Vagina (tissue), 2 donors: ENCODE measurements around the gene INPP5A. TPM values are rescaled to one million over a fixed set of nuclear protein-coding genes. Genes with fewer than 3 reads are reported as not detected.

ENCODE experiments used
- DNase-seq, 2 donors: peaks; one replicate each; pipeline ENCODE4 v3.0.0-alpha.2; 2017; ENCODE audit errors: extremely low spot score in 2 of 2
- H3K27ac ChIP-seq: fragments of 200-600 bp; sonication (generic); one replicate; pipeline ENCODE4 v1.5.1; 2019
- H3K27me3 ChIP-seq: fragments of 200-600 bp; sonication (generic); one replicate; pipeline ENCODE4 v1.5.1; 2019
- H3K36me3 ChIP-seq, 2 donors: fragments of 200-600 bp; sonication (generic); one replicate each; pipeline ENCODE4 v1.5.1; 2017 to 2019
- H3K4me1 ChIP-seq: fragments of 200-600 bp; sonication (generic); one replicate; pipeline ENCODE4 v1.5.1; 2019
- H3K4me3 ChIP-seq, 2 donors: fragments of 200-600 bp; sonication (generic); 1 replicate in 1 of 2; 2 replicates in 1 of 2; pipeline ENCODE4 v1.5.1; 2016 to 2019
- H3K9me3 ChIP-seq: fragments of 200-600 bp; sonication (generic); one replicate; pipeline ENCODE4 v1.5.1; 2019
- CTCF ChIP-seq, 3 experiments: fragments of 450-650 bp in 2 of 3; fragments of 200-600 bp in 1 of 3; sonication (generic) in 1 of 3; IDR thresholded peaks; one replicate each; pipeline ENCODE4 v1.5.1; 2017 to 2019; ENCODE audit warnings: antibody characterized with exemption in 3 of 3, mild to moderate bottlenecking in 2 of 3, moderate library complexity in 2 of 3
- POLR2A ChIP-seq, 2 donors: fragments of 450-650 bp; IDR thresholded peaks; one replicate each; pipeline ENCODE4 v1.6.1; 2017; ENCODE audit warnings: antibody characterized with exemption in 2 of 2, mild to moderate bottlenecking in 2 of 2, moderate library complexity in 2 of 2
- POLR2AphosphoS5 ChIP-seq, 2 donors: sonication (generic); formaldehyde crosslinking; IDR thresholded peaks; one replicate each; pipeline ENCODE4 v1.9.0; 2017; ENCODE audit warnings: antibody characterized with exemption in 2 of 2, mild to moderate bottlenecking in 2 of 2, low read depth in 1 of 2; ENCODE audit not compliant: insufficient read depth in 1 of 2
- intact Hi-C: fragments of 100-400 bp; cut with DNase I; formaldehyde crosslinking; loops from one replicate; pipeline ENCODE4 v1.15.1; 2023
- total RNA-seq: library from RNA; depleted of rRNA; stranded (reverse); fragments of >200 nt; gene quantifications from one replicate; pipeline ENCODE4 v1.2.3, GENCODE V29; 2016

Gene INPP5A
- total RNA-seq, 1 donor from 2014 or later: 24.3 TPM

- no peak overlapping the region for H3K4me3 ChIP-seq
- no peak for DNase-seq
- H3K4me1 ChIP-seq: peaks cover 24% of the 10 kb centered on the region
- H3K36me3 ChIP-seq: no peaks in the 10 kb centered on the region
- intact Hi-C loops: no loop called here
- no peaks in the 10 kb centered on the region for H3K9me3 ChIP-seq
- H3K27ac ChIP-seq: no peak overlapping the region
- TF ChIP-seq POLR2A (IDR thresholded peaks at IDR 0.05) (no peak), POLR2AphosphoS5 (IDR thresholded peaks at IDR 0.05; ENCODE audit: insufficient read depth in 1 of 2, low read depth in 1 of 2) (no peak), CTCF (IDR thresholded peaks at IDR 0.05) (no peak)
- no peaks in the 10 kb centered on the region for H3K27me3 ChIP-seq
Measured at GRCh38 chr10:132532179-132532578, 5.4 kb upstream of the INPP5A start.

GRCh38 chr10:132532749-132533560 is 4.6 kb upstream of the INPP5A start:
- no peak overlapping the region for H3K4me3 ChIP-seq
- H3K9me3 ChIP-seq: no peaks in the 10 kb centered on the region
- DNase-seq: no peak
- intact Hi-C loops: no loop called here
- peaks cover 23% of the 10 kb centered on the region for H3K4me1 ChIP-seq
- H3K27ac ChIP-seq: no peak overlapping the region
- H3K27me3 ChIP-seq: no peaks in the 10 kb centered on the region
- H3K36me3 ChIP-seq: no peaks in the 10 kb centered on the region
- TF ChIP-seq POLR2A (IDR thresholded peaks at IDR 0.05) (no peak), POLR2AphosphoS5 (IDR thresholded peaks at IDR 0.05; ENCODE audit: insufficient read depth in 1 of 2, low read depth in 1 of 2) (no peak), CTCF (IDR thresholded peaks at IDR 0.05) (no peak)

GRCh38 chr10:132533571-132534260 is 3.9 kb upstream of the INPP5A start:
- no peak for TF ChIP-seq POLR2AphosphoS5 (IDR thresholded peaks at IDR 0.05; ENCODE audit: insufficient read depth in 1 of 2, low read depth in 1 of 2)
- Histone ChIP-seq H3K4me1 (peaks cover 30% of the 10 kb centered on the region), H3K27ac (no peak overlapping the region), H3K36me3 (no peaks in the 10 kb centered on the region), H3K9me3 (no peaks in the 10 kb centered on the region), H3K27me3 (no peaks in the 10 kb centered on the region), H3K4me3 (no peak overlapping the region)
- intact Hi-C loops: no loop called here
- DNase-seq: no peak

- Histone ChIP-seq H3K4me3 (no peak overlapping the region), H3K4me1 (peaks cover 38% of the 10 kb centered on the region), H3K36me3 (no peaks in the 10 kb centered on the region), H3K27ac (no peak overlapping the region), H3K9me3 (no peaks in the 10 kb centered on the region), H3K27me3 (no peaks in the 10 kb centered on the region)
- intact Hi-C loops: loop anchor here (5.0 kb wide), 1 partner anchor 98 kb away; no protein-coding TSS in a partner anchor
- TF ChIP-seq POLR2AphosphoS5 (IDR thresholded peaks at IDR 0.05; ENCODE audit: insufficient read depth in 1 of 2, low read depth in 1 of 2): no peak
- no peak for TF ChIP-seq CTCF (IDR thresholded peaks at IDR 0.05)
- TF ChIP-seq POLR2A (IDR thresholded peaks at IDR 0.05): no peak
- no peak for DNase-seq
Measured at GRCh38 chr10:132534391-132535064, 3.1 kb upstream of the INPP5A start.

- H3K4me3 ChIP-seq: no peak overlapping the region
- peaks cover 44% of the 10 kb centered on the region for H3K4me1 ChIP-seq
- no peak for DNase-seq
- intact Hi-C loops: loop anchor here (5.0 kb wide), 1 partner anchor 97 kb away; no protein-coding TSS in a partner anchor
- no peaks in the 10 kb centered on the region for H3K36me3 ChIP-seq
- no peak overlapping the region for H3K27ac ChIP-seq
- TF ChIP-seq POLR2A (IDR thresholded peaks at IDR 0.05) (no peak), POLR2AphosphoS5 (IDR thresholded peaks at IDR 0.05; ENCODE audit: insufficient read depth in 1 of 2, low read depth in 1 of 2) (no peak)
- H3K9me3 ChIP-seq: no peaks in the 10 kb centered on the region
- no peaks in the 10 kb centered on the region for H3K27me3 ChIP-seq
Measured at GRCh38 chr10:132535065-132535651, 2.4 kb upstream of the INPP5A start.
